Measurements from ENCODE around the gene SLC30A3. TPM values are rescaled to one million over a fixed set of nuclear protein-coding genes. Genes with fewer than 3 reads are reported as not detected.

The SLC30A3 gene
- total RNA-seq, 4 donors from 2014 or later, result 0.44 TPM; not detected in 3

DNA sequence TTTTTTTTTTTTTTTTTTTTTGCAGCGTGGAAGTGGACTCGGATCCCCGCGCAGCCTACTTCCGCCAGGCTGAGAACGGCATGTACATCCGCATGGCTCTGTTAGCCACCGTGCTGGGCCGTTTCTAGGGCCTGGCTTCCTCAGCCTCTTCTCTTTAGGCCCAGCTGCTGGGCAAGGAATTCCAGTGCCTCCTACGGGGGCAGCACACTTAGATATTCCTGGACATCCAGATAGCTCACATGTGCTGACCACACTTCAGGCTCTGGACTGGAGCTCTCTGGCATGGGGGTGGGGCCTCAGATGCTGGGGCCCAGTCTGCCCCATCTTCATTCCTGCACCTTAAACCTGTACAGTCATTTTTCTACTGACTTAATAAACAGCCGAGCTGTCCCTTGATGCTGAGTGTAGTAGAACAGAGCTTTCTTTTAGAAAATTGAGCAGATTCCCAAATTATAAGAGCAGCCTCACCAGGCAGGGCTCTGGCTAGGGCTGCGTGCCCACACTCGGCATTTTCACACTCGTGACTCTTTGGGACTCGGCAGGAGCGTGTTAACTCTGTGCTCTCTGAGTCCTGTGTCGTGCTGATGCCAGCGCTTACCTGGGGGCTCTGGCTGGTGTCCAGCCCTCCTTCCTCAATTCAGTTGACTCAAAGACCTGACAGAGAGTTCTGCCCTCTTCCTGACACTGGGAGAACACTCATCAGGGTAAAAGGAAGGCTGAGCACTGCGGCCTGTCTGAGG is 19.3 kb downstream of the SLC30A3 start:
- H3K9me3 ChIP-seq, result no peaks in the 10 kb centered on the region
- DNase-seq (ENCODE audit: low spot score in 2 of 2), result no peak

DNA sequence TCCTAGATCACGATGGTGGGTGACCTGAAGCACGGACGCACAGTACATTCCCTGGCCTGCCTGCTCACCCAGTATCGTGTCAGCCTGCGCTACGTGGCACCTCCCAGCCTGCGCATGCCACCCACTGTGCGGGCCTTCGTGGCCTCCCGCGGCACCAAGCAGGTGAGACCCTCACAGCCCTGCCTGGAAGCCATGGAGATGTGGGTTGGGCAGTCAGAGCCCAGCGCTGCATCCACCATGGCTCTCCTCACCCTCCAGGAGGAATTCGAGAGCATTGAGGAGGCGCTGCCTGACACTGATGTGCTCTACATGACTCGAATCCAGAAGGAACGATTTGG is 20.3 kb downstream of the SLC30A3 start:
- peaks cover 6 to 71% (median 29%) of the 10 kb centered on the region in 3 donors for H3K36me3 ChIP-seq
- no peaks in the 10 kb centered on the region for H3K9me3 ChIP-seq
- no peak overlapping the region for H3K27ac ChIP-seq
- WGBS, 2 donors, result 95 to 97% methylated on average over 16 of the region's 16 CpGs
- TF ChIP-seq POLR2A (IDR thresholded peaks at IDR 0.05) (no peak), CTCF (IDR thresholded peaks at IDR 0.05) (no peak), EP300 (IDR thresholded peaks at IDR 0.05) (no peak)
- H3K4me3 ChIP-seq, result no peak overlapping the region
- no peak for DNase-seq (ENCODE audit: low spot score in 2 of 2)
- no peaks in the 10 kb centered on the region for H3K27me3 ChIP-seq
- H3K4me1 ChIP-seq, result no peaks in the 10 kb centered on the region

More for the DNA sequence above, 19.3 kb downstream of the SLC30A3 start:
- Histone ChIP-seq H3K4me3 (no peak overlapping the region), H3K36me3 (peaks cover 6 to 62% (median 19%) of the 10 kb centered on the region in 3 donors), H3K4me1 (no peaks in the 10 kb centered on the region), H3K27ac (no peak overlapping the region), H3K27me3 (no peaks in the 10 kb centered on the region)
- no peak for TF ChIP-seq EP300 (IDR thresholded peaks at IDR 0.05)
- TF ChIP-seq POLR2A (IDR thresholded peaks at IDR 0.05), result no peak
- TF ChIP-seq CTCF (IDR thresholded peaks at IDR 0.05), result no peak
- 77 to 85% methylated on average over 19 of the region's 19 CpGs for WGBS, 2 donors

GRCh38 chr2:27241761-27242613 is 20.9 kb downstream of the SLC30A3 start:
- TF ChIP-seq EP300 (IDR thresholded peaks at IDR 0.05) (no peak), CTCF (IDR thresholded peaks at IDR 0.05) (no peak), POLR2A (IDR thresholded peaks at IDR 0.05) (no peak)
- H3K27ac ChIP-seq, result no peak overlapping the region
- no peak overlapping the region for H3K4me3 ChIP-seq
- DNase-seq (ENCODE audit: low spot score in 2 of 2), result no peak
- 80 to 84% methylated on average over 23 to 24 of the region's 24 CpGs for WGBS, 2 donors
- peaks cover 6 to 77% (median 35%) of the 10 kb centered on the region in 3 donors for H3K36me3 ChIP-seq
- H3K27me3 ChIP-seq, result no peaks in the 10 kb centered on the region
- no peaks in the 10 kb centered on the region for H3K9me3 ChIP-seq
- H3K4me1 ChIP-seq, result no peaks in the 10 kb centered on the region

DNA sequence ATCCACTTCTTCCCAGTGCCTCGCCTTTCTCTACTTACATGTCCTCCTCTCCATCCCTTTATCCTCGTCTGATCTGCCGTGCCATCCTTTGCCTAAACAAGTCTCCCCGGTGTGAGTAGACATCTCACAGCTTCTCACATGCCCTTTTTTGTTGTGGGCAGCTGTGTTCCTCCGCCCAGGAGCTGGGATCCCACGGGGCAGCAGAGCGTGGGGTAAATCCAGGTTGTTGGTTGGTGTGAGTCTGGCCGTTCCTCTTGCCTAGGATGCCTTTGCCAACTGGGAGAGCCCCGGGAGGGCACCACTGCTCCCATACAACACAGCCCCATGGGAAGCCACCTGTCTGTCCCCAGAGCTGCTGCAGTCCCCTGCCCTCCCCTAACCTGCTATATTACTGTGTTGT is 22.4 kb downstream of the SLC30A3 start:
- H3K36me3 ChIP-seq, result peaks cover 6 to 93% (median 43%) of the 10 kb centered on the region in 3 donors
- H3K4me1 ChIP-seq, result no peaks in the 10 kb centered on the region
- TF ChIP-seq CTCF (IDR thresholded peaks at IDR 0.05) (no peak), EP300 (IDR thresholded peaks at IDR 0.05) (no peak), POLR2A (IDR thresholded peaks at IDR 0.05) (no peak)
- H3K27me3 ChIP-seq, result no peaks in the 10 kb centered on the region
- H3K4me3 ChIP-seq, result no peak overlapping the region
- no peak for DNase-seq (ENCODE audit: low spot score in 2 of 2)
- 90 to 91% methylated on average over 9 of the region's 9 CpGs for WGBS, 2 donors
- H3K27ac ChIP-seq, result no peak overlapping the region
- no peaks in the 10 kb centered on the region for H3K9me3 ChIP-seq

DNA sequence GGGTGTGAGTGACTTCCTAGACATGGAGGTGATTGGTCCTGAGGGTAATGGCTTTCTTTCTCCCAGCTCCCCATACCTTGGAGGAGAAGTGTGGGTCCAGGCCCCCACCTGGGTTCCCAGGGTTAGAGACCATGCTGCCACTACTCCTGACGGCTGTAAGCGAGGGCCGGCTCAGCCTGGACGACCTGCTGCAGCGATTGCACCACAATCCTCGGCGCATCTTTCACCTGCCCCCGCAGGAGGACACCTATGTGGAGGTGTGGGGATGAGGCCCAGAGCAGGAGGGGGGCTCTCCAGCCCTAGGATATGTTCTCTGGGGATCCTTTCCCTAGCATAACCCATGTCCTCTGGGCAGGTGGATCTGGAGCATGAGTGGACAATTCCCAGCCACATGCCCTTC is 23.9 kb downstream of the SLC30A3 start:
- TF ChIP-seq CTCF (IDR thresholded peaks at IDR 0.05) (no peak), EP300 (IDR thresholded peaks at IDR 0.05) (no peak), POLR2A (IDR thresholded peaks at IDR 0.05) (no peak)
- Histone ChIP-seq H3K27me3 (no peaks in the 10 kb centered on the region), H3K27ac (no peak overlapping the region), H3K36me3 (peaks cover 6 to 100% (median 47%) of the 10 kb centered on the region in 3 donors), H3K4me3 (no peak overlapping the region), H3K9me3 (no peaks in the 10 kb centered on the region), H3K4me1 (no peaks in the 10 kb centered on the region)
- WGBS, 2 donors, result 99% methylated on average over 8 of the region's 8 CpGs; no CpG with 5 or more reads in 1 of the 2 donors
- DNase-seq (ENCODE audit: low spot score in 2 of 2), result no peak

Data from tibial nerve (tissue), 4 donors.